ENCODE measurements around the gene GAB1.
"Not testable (repeated sequence)": the region's sequence is repeated elsewhere in the genome, so short reads cannot be mapped to it uniquely, and the experiment has no call there.

GAB1 gene

GRCh38 chr4:143338313-143338712 is 1.6 kb downstream of the GAB1 start:
- DNase-seq (ENCODE audit: low read depth in 2 of 2): no peak

GRCh38 chr4:143339497-143339896 is 2.8 kb downstream of the GAB1 start:
- DNase-seq (ENCODE audit: low read depth in 2 of 2): no peak

DNA sequence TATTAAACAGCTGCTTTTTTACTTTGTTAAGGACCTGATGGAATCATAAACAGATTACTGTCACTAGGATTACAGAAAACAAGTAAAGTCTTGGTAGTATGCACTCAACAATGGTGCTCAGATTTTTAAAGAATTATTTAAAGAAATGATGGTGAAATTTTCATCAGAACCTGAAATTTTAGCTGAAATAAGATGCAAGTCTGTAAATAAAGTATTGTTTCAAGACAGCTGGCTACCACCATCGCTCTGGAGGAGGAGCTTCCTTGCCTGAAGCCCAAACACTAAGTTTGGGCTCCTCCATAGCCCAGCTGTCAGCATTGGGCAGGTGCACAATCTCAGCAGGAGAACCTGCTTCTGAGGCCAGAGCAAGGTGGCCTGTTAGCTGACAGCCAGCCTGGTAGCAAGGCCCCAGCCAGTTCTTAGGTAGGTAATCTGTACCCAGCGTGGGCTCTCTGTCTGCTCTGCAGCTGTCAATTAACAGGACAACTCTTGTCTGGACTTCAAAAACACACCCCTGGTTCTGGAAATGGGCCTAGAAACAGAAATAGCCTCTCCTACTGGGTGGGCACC is 4.6 kb downstream of the GAB1 start:
- no peak for DNase-seq (ENCODE audit: low read depth in 2 of 2)

DNA sequence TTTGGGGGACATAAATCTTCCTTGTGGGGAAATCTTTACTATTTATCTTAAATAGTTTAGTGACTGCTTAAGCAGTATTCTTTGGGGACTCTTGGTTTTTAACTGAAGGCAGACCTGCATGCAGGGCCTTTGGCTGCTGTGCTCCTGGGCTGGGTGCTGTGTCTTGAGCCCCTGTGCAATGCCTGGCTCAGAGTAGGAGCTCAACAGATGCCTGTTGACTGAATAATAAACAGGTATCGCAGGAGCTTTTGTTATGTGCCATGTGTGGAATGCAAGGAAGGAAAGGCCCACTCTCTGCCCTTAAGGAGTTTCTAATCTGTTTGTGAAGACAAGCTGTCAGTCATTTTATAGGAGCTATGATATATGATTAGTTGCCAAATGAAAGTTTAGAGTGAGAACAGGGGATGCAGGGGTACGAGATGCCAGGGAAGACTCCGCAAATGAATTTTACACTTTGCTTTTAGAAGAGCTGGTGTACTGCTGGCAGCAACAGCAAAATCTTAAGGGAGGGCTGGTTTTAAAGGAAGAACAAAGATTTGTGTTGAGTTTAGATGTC is 6.7 kb downstream of the GAB1 start:
- no peak for DNase-seq (ENCODE audit: low read depth in 2 of 2)

DNA sequence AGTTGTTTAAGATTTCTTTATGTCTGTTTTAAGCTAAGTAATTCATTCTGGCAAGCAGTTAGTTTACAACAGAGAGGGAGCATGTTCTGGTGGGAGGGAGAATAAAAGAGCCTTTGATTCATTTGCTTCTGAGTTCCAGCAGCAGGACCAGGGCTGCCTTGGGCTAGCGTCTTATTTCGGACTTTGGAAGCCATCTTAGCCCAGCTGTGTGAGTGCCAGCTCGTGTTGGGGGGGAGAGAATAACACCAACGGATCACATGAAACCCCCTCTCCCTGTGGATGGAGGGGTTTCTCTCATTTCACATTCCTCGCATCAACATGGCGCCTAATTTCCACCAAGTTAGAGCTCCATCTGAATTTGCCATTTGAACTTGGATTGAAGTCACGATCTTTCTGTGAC is 7.4 kb downstream of the GAB1 start:
- DNase-seq (ENCODE audit: low read depth in 2 of 2): no peak

DNA sequence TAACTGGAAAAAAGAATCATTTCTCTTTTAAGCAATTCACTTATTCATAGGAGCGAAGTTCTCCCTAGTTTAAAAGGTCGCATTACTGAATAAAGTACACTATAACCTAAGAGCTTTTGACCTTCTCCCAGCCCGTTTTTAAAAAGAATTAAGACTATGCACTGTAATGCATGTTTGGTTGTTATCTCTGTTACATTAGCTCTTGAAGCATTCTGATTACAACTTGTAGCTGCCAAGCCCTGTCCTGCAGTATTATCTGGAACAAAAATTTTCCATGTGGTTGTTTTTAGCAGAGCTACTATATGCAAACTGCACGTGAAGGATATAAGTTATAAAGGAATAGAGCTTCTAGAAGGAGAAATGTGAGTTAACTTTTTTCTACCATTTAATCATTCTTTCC is 8.1 kb downstream of the GAB1 start:
- no peak for DNase-seq (ENCODE audit: low read depth in 2 of 2)

GRCh38 chr4:143345356-143345755 is 8.7 kb downstream of the GAB1 start:
- DNase-seq (ENCODE audit: low read depth in 2 of 2): no peak

DNA sequence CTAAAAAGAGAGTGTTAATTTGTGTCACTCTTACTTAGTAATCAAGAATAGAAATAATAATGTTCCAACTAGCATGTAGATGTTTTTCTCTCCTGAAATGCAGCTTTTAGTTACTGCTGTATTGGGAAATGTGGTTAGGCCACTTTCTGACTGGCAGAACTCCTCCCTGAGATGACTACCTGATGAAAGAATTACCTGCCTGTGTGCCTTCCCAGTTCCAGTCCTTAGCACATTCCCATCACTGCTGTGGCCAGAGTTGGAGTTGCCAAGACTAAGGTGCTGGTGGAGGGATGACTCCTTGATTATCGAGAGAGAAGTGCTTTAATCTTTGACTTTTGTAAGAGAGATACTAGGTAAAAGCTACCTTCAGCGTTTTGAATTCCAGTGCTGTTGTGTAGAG is 9.5 kb downstream of the GAB1 start:
- no peak for DNase-seq (ENCODE audit: low read depth in 2 of 2)

GRCh38 chr4:143347484-143348111 is 10.9 kb downstream of the GAB1 start:
- no peak for DNase-seq (ENCODE audit: low read depth in 2 of 2)

- no peak for DNase-seq (ENCODE audit: low read depth in 2 of 2)
Measured at GRCh38 chr4:143348233-143349077, 11.8 kb downstream of the GAB1 start.

- DNase-seq (ENCODE audit: low read depth in 2 of 2): not testable (repeated sequence)
Measured at GRCh38 chr4:143349858-143350527, 13.3 kb downstream of the GAB1 start.

DNA sequence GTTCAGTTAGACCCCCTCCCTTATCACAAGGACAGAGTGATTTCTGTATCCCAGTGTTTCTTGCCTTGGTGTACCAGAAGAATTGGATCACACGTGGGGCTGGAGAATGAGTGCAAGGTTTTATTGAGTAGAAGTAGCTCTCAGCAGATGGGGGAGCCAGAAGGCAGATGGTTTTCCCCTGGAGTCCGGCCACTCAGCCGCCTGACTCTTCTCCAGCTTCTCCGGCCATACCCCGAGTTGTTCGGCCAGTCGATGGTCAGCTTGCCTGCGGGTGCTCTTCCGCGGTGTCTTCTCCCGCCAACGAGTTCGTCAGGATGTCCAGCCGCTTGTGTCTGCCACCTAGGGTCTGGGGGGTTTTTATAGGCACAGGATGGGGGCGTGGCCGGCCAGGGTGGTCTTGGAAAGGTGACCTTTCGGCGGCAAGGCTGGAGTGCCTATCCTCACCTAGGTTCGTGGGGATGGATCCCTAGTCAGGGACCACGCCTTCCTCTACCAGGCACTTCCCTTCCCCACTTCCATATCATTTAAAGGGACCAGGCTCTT is 14.5 kb downstream of the GAB1 start:
- DNase-seq (ENCODE audit: low read depth in 2 of 2): no peak

DNA sequence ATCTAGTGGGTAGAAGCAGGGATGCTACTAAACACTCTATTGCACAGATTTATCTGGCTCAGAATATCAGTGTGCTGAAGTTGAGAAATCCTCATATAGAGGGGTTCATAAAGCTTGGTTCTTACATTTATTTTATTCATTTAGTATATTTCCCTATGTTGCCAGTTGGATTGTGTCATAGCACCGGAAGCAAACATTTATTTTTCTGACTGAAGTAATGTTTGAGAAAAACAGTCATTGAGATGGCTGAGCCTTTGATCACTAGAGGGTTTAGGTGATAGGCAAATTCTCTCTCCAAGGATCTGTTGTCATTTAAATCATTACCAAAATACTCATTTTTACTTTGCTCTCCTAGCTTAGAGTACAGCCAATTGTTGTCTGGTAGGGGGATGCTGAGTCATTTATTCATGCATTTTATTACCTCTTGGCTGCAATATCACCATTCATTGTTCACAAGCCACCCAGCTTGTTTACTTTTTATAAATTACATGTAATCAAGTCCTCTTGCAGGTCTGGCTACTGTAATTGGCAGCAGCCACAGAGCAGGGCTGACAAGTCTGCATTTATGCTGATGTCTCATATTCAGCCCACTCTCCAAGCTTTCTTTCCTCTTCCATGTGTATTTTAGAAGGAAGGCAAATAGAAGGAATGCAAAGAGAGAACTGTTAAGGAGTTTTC is 15.2 kb downstream of the GAB1 start:
- DNase-seq (ENCODE audit: low read depth in 2 of 2): no peak

DNA sequence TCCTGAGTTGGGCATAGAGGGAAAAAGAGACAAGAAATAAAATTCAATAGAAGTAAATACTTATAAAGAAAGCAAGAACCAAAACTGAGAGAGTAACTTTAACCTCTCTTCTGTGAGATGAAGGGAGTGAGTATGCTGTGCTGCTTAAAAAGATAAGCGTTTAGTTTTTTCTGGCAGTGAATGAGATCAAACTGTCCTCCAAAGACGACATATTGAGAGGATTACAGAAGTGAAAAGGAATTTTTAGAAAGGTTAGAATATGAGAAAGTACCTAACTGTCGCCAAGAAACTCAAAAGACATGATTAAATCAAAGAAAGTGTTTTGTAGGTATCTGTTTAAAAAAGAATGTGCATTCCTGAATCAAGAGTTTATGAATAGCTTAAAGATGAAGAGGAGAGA is 16.0 kb downstream of the GAB1 start:
- DNase-seq (ENCODE audit: low read depth in 2 of 2): no peak

- no peak for DNase-seq (ENCODE audit: low read depth in 2 of 2)
Measured at GRCh38 chr4:143353797-143354196, 17.1 kb downstream of the GAB1 start.

GRCh38 chr4:143354990-143355389 is 18.3 kb downstream of the GAB1 start:
- no peak for DNase-seq (ENCODE audit: low read depth in 2 of 2)

DNA sequence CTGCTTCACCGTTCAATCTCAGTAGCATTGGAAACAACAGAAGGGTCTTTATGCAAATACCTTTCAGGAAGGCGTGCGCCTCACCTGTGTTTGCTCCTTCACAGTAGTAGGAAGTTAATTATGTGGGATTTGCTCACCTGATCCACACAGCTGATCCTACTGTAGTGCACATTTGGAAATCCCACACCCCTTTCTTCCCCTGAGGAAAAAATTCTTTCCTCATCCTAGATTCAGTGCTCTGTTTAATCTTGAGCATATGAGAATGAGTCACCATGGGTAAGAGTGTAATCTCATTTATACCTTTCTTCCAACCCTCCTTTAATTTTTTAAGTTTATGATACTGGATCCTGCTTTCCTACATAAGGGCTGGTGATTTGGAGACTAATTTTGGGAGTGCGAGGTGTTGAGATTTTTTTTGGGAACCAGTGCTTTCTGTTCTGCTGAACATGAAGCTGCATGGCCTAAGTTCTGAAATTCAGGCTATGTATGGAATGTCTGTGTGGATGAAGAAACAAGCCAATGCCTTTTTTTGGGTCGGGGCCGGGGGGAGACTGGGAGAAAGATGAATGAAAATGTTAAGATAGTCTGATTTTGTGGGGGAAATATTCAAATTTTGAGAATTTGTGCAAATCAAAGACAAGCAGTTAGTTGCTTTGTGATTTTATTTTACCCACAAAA is 19.0 kb downstream of the GAB1 start:
- DNase-seq (ENCODE audit: low read depth in 2 of 2): no peak

DNA sequence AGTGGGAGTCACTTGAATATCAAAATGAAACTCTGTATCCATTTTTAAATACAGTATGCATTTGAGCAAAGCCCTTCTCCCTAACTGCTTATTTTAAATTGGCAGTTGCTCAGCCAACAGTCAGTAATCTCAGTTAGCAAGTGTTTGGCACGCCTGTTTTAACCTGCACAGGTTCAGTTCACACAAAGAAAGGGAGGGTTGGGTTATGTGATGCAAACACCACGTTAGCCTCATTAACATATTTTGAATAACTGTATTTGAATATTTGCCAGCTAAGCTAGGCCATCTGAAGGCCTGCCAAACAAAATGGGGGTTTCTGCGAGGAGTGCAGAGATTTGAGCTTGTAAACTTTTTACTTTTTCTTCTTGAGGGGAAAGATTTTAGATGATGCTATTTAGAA is 19.8 kb downstream of the GAB1 start:
- DNase-seq (ENCODE audit: low read depth in 2 of 2): no peak

DNA sequence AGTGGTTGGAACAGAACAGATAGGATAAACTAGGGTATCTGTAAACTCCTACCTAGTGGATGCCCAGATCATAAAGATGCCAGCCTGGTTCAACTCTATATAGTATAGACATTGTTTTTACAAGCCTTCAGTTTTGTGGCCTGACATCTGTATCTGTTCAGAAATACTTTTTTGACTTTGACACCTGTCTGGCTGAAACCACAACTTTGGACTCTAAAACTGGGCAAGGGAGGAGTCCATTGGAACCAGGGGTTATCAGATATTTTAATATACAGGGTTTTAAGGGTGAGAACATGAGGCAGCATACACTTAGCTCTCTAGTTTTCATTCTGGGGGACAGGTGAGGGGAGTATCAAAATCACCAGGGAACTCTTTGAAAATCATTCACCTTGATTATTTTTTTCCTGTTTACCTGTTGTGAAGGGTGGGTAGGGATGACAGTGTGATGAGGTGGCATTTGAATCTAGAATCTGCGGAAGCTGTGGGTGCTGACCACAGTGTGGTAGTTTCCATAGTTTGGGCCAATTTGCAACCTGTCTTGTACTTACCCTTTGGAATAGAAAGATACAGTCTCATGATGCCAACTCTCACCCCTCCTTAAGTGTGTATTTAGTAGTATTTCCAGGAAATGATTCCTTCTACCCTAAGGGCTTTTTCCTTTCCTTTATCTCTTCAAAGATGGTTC is 20.6 kb downstream of the GAB1 start:
- no peak for DNase-seq (ENCODE audit: low read depth in 2 of 2)

DNA sequence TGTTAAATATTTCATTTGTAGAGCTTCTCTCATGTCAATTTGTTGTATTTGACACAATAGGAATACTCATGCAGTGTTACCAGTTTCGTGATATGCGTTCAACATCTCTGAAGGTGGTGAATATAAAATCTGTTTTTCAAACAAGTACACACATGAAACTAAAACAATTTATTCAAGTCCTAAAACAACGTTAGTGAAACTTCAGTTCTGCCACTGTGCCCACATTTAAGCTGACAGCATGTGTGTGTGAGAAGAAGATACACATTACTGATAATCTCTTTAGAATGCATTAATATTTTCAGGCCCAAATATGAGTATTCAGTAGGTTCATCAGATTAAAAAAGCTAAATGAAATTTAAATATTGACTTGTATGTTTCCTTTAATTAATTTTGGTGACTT is 21.7 kb downstream of the GAB1 start:
- no peak for DNase-seq (ENCODE audit: low read depth in 2 of 2)

All from stimulated activated CD8-positive, alpha-beta memory T cell treated with anti-CD3 and anti-CD28 coated beads, Interleukin-7, amount 100 ng/mL, for 4 hours (primary cell).